Effector memory CD4-positive, alpha-beta T cell (primary cell): ENCODE data around the gene SURF2.

Source experiments
- DNase-seq, 3 donors: peaks; one replicate each; pipeline ENCODE4 v3.0.0-alpha.2; 2020
- H3K27ac ChIP-seq: 2 replicates; pipeline ENCODE4 v1.7.0; 2013; ENCODE audit warnings: mild to moderate bottlenecking, low read length, moderate library complexity; ENCODE audit not compliant: insufficient read depth, poor library complexity, severe bottlenecking
- H3K27me3 ChIP-seq: replicated peaks from 2 replicates; pipeline ENCODE4 v1.7.0; 2013; ENCODE audit warnings: mild to moderate bottlenecking, low read length; ENCODE audit not compliant: insufficient read depth, control insufficient read depth, poor library complexity, severe bottlenecking
- H3K36me3 ChIP-seq: 2 replicates; pipeline ENCODE4 v1.7.0; 2013; ENCODE audit warnings: mild to moderate bottlenecking, low read length, moderate library complexity; ENCODE audit not compliant: control insufficient read depth, insufficient read depth
- H3K4me1 ChIP-seq: 2 replicates; pipeline ENCODE4 v1.7.0; 2013; ENCODE audit warnings: low read length, mild to moderate bottlenecking; ENCODE audit not compliant: control insufficient read depth, insufficient read depth, poor library complexity, severe bottlenecking
- H3K4me3 ChIP-seq: 2 replicates; pipeline ENCODE4 v1.7.0; 2013; ENCODE audit warnings: low read length, low read depth, mild to moderate bottlenecking; ENCODE audit not compliant: insufficient read depth, poor library complexity, severe bottlenecking
- H3K9me3 ChIP-seq: 2 replicates; pipeline ENCODE4 v1.7.0; 2013; ENCODE audit warnings: mild to moderate bottlenecking, low read length, moderate library complexity; ENCODE audit not compliant: control insufficient read depth

The SURF2 gene

GRCh38 chr9:133346021-133346785 is 10.1 kb upstream of the SURF2 start:
- Histone ChIP-seq H3K9me3 (no peaks in the 10 kb centered on the region), H3K27ac (no peak overlapping the region), H3K4me1 (peaks cover 18% of the 10 kb centered on the region), H3K36me3 (peaks cover 57% of the 10 kb centered on the region), H3K27me3 (no peaks in the 10 kb centered on the region), H3K4me3 (peak overlapping the region; percentile 87)
- DNase-seq = no peak

GRCh38 chr9:133347515-133347984 is 8.8 kb upstream of the SURF2 start:
- H3K27ac ChIP-seq = peak overlapping the region; percentile 93
- H3K36me3 ChIP-seq = peaks cover 62% of the 10 kb centered on the region
- no peaks in the 10 kb centered on the region for H3K9me3 ChIP-seq
- H3K27me3 ChIP-seq = no peaks in the 10 kb centered on the region
- peak in 1 of 3 donors; percentile 31 for DNase-seq
- peaks cover 18% of the 10 kb centered on the region for H3K4me1 ChIP-seq
- peak overlapping the region; percentile 100 for H3K4me3 ChIP-seq

- peak; percentile 77 to 89 (median 86) for DNase-seq
- no peaks in the 10 kb centered on the region for H3K9me3 ChIP-seq
- peaks cover 60% of the 10 kb centered on the region for H3K36me3 ChIP-seq
- H3K4me3 ChIP-seq = peak within 1 kb of the TSS; percentile 100
- H3K27ac ChIP-seq = peak within 1 kb of the TSS; percentile 93
- no peaks in the 10 kb centered on the region for H3K27me3 ChIP-seq
- peaks cover 18% of the 10 kb centered on the region for H3K4me1 ChIP-seq
These were observed 8.2 kb upstream of the SURF2 start, which contains the start of the genes MED22 and RPL7A for GRCh38 chr9:133347985-133348717. Gene MED22, minus strand, starts transcription at chr9:133348131. Its CDS starts 1,469 bp downstream, at chr9:133346662. Gene RPL7A, plus strand, starts transcription at chr9:133348218. Its CDS starts 26 bp downstream, at chr9:133348244.

DNA sequence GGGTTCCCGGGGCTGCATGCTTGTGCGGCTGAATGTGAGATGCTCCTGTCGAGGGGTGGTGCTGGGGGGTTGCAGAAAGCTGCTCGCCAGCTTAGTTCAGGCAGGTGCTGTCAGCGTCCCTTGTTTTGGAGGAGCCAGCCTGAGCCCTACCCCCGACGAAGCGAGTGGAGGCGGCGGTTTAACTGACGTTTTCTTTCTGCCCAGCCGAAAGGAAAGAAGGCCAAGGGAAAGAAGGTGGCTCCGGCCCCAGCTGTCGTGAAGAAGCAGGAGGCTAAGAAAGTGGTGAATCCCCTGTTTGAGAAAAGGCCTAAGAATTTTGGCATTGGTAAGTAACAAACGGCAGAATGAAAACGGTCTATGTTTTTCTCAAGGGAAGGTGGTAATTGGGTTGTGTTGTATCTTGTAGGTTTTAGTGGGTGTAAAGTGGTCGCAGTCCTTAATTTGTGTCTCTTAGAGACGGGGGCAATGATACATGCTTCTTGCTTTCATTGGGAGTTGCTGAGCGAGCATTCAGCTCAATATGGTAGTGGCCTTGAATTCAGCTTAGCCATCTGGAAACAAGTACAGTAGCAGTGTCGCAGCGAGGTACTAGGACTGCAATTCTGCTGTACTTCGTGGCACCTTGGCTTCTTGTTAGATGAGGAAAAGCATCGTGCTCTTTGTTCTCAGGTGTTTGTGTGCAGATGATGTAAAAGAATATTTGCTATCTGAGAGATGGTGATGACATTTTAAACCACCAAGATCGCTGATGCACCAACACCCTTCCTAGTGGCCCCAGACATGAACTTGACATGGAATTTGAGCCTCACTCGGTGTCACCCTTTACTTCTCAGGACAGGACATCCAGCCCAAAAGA is 7.4 kb upstream of the SURF2 start:
- Histone ChIP-seq H3K36me3 (peaks cover 53% of the 10 kb centered on the region), H3K27me3 (no peaks in the 10 kb centered on the region), H3K9me3 (no peaks in the 10 kb centered on the region), H3K4me3 (peak overlapping the region; percentile 100), H3K4me1 (peaks cover 18% of the 10 kb centered on the region), H3K27ac (peak overlapping the region; percentile 93)
- no peak for DNase-seq

- peak overlapping the region; percentile 93 for H3K27ac ChIP-seq
- no peak for DNase-seq
- H3K36me3 ChIP-seq = peaks cover 46% of the 10 kb centered on the region
- no peaks in the 10 kb centered on the region for H3K27me3 ChIP-seq
- no peak overlapping the region for H3K4me3 ChIP-seq
- H3K9me3 ChIP-seq = no peaks in the 10 kb centered on the region
- H3K4me1 ChIP-seq = peaks cover 18% of the 10 kb centered on the region
These were observed 6.3 kb upstream of the SURF2 start for GRCh38 chr9:133349965-133350616.

- Histone ChIP-seq H3K4me1 (peaks cover 21% of the 10 kb centered on the region), H3K27me3 (no peaks in the 10 kb centered on the region), H3K27ac (no peak overlapping the region), H3K9me3 (no peaks in the 10 kb centered on the region), H3K36me3 (peaks cover 42% of the 10 kb centered on the region), H3K4me3 (no peak overlapping the region)
- DNase-seq = no peak
These were observed 4.8 kb upstream of the SURF2 start for GRCh38 chr9:133351526-133351907.

DNA sequence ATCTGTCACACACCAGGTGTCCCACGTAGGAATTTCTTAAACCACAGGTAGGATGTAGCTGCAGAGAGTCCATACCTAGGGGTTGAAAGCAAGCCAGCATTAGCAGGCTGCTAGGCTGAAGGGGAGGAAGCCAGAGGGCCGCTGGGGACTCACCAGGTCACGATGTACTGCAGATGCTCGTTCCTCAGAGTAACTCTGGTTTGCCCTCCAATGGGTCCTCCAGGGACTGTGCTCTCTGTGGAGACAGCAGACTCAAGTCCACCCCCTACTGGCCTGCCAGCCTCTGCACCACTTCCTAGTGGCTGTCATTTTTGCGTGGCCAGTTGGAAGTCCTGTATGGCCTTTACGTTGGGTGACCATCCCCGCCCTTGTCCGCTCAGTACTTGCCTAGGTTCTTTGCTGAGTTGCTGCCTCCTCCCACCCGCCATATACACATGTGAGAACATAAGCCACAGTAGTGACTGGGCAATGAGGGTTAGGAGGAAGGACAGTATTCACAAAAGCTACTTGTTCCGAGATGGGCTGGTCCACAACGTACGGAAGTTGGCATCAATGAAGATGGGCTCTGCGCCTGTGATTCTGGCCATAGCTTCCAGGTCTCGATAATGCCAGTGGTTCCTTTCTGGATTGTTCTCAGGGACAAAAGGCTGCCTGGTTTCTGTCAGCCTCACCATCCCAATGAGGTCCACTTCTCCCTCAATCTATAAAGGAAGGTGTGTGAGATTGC is 4.3 kb upstream of the SURF2 start:
- Histone ChIP-seq H3K27me3 (no peaks in the 10 kb centered on the region), H3K9me3 (no peaks in the 10 kb centered on the region), H3K36me3 (peaks cover 42% of the 10 kb centered on the region), H3K27ac (no peak overlapping the region), H3K4me3 (no peak overlapping the region), H3K4me1 (peaks cover 18% of the 10 kb centered on the region)
- no peak for DNase-seq

GRCh38 chr9:133352635-133353340 is 3.6 kb upstream of the SURF2 start:
- Histone ChIP-seq H3K9me3 (no peaks in the 10 kb centered on the region), H3K27ac (no peak overlapping the region), H3K36me3 (peaks cover 42% of the 10 kb centered on the region), H3K4me1 (peaks cover 22% of the 10 kb centered on the region), H3K4me3 (no peak overlapping the region), H3K27me3 (no peaks in the 10 kb centered on the region)
- no peak for DNase-seq
